Cardiac muscle cell (in vitro differentiated cells and primary cell): ENCODE results near the gene ATP13A2. TPM values are rescaled to one million over a fixed set of nuclear protein-coding genes. Genes with fewer than 3 reads are reported as not detected.
A peak's percentile ranks its signal among the peaks of the same experiment; 100 is the strongest.

Source experiments
- DNase-seq, 2 donors: peaks; one replicate each; pipeline versions ENCODE4 v3.0.0 to v3.0.0-alpha.2; 2010 to 2017; ENCODE audit warnings: low read depth in 1 of 2, low spot score in 1 of 2
- H3K27ac ChIP-seq: fragments of 200-600 bp; sonication (generic); 2 replicates; pipeline ENCODE4 v1.5.1; 2016
- H3K27me3 ChIP-seq: fragments of 200-600 bp; sonication (generic); 2 replicates; pipeline ENCODE4 v1.6.0; 2016; ENCODE audit warnings: control low read depth
- H3K36me3 ChIP-seq: fragments of 200-600 bp; sonication (generic); 2 replicates; pipeline ENCODE4 v1.5.1; 2016; ENCODE audit warnings: control low read depth
- H3K4me1 ChIP-seq: fragments of 200-600 bp; sonication (generic); 2 replicates; pipeline ENCODE4 v1.8.1; 2017; ENCODE audit warnings: low read depth, mild to moderate bottlenecking, mixed run types
- H3K4me3 ChIP-seq: fragments of 200-600 bp; sonication (generic); 2 replicates; pipeline ENCODE4 v1.5.1; 2016; ENCODE audit warnings: mild to moderate bottlenecking
- H3K9me3 ChIP-seq: fragments of 200-600 bp; sonication (generic); 2 replicates; pipeline ENCODE4 v1.5.1; 2017; ENCODE audit warnings: low read depth, mild to moderate bottlenecking, control low read depth
- CTCF ChIP-seq: IDR thresholded peaks from 2 replicates; pipeline ENCODE4 v1.5.1; 2012; ENCODE audit warnings: low read depth, mild to moderate bottlenecking, low read length
- polyA plus RNA-seq: library from polyadenylated mRNA; unstranded; fragments of >200 nt; fragmentation: Nextera tagmentation; extraction: Ambion mirVana; gene quantifications from 2 replicates; pipeline ENCODE4 v1.2.1, GENCODE V29; 2016
- total RNA-seq: library from RNA; depleted of rRNA; stranded (reverse); fragments of >200 nt; gene quantifications from 2 replicates; pipeline ENCODE4 v1.2.3, GENCODE V29; 2016

ATP13A2 gene
- total and polyA plus RNA-seq, 2 experiments from 2014 or later, result 44.7 to 76.8 TPM

- Histone ChIP-seq H3K9me3 (no peaks in the 10 kb centered on the region), H3K4me1 (peaks cover 3% of the 10 kb centered on the region), H3K4me3 (no peak overlapping the region), H3K27ac (no peak overlapping the region), H3K36me3 (peaks cover 77% of the 10 kb centered on the region), H3K27me3 (no peaks in the 10 kb centered on the region)
- TF ChIP-seq CTCF, result no peak
- DNase-seq, result no peak
These were observed 10.2 kb upstream of the ATP13A2 start for GRCh38 chr1:17021896-17022295.

- peaks cover 64% of the 10 kb centered on the region for H3K36me3 ChIP-seq
- no peak for TF ChIP-seq CTCF
- no peak overlapping the region for H3K4me3 ChIP-seq
- peaks cover 3% of the 10 kb centered on the region for H3K4me1 ChIP-seq
- H3K27me3 ChIP-seq, result no peaks in the 10 kb centered on the region
- H3K9me3 ChIP-seq, result no peaks in the 10 kb centered on the region
- H3K27ac ChIP-seq, result no peak overlapping the region
- DNase-seq, result no peak
These were observed 8.8 kb upstream of the ATP13A2 start for GRCh38 chr1:17020502-17020901.

- Histone ChIP-seq H3K4me1 (peaks cover 3% of the 10 kb centered on the region), H3K27ac (peak overlapping the region; percentile 16), H3K9me3 (no peaks in the 10 kb centered on the region), H3K36me3 (peaks cover 50% of the 10 kb centered on the region), H3K4me3 (no peak overlapping the region), H3K27me3 (no peaks in the 10 kb centered on the region)
- no peak for DNase-seq
- TF ChIP-seq CTCF, result no peak
These were observed 7.1 kb upstream of the ATP13A2 start for GRCh38 chr1:17018849-17019248.

GRCh38 chr1:17017435-17017834, 5.7 kb upstream of the ATP13A2 start:
- H3K27ac ChIP-seq, result no peak overlapping the region
- peaks cover 36% of the 10 kb centered on the region for H3K36me3 ChIP-seq
- H3K27me3 ChIP-seq, result no peaks in the 10 kb centered on the region
- no peak for DNase-seq
- no peak for TF ChIP-seq CTCF
- no peak overlapping the region for H3K4me3 ChIP-seq
- no peaks in the 10 kb centered on the region for H3K9me3 ChIP-seq
- no peaks in the 10 kb centered on the region for H3K4me1 ChIP-seq

- no peak for TF ChIP-seq CTCF
- H3K9me3 ChIP-seq, result no peaks in the 10 kb centered on the region
- H3K4me3 ChIP-seq, result no peak overlapping the region
These were observed 4.6 kb upstream of the ATP13A2 start for GRCh38 chr1:17016317-17016661.

More at GRCh38 chr1:17016317-17016661, 4.6 kb upstream of the ATP13A2 start:
- no peaks in the 10 kb centered on the region for H3K4me1 ChIP-seq
- H3K27me3 ChIP-seq, result no peaks in the 10 kb centered on the region
- no peak overlapping the region for H3K27ac ChIP-seq
- peaks cover 24% of the 10 kb centered on the region for H3K36me3 ChIP-seq
- DNase-seq, result peak in 1 of 2 donors; percentile 50
